Right renal pelvis (tissue), 4 donors: Measurements from ENCODE around the gene UBXN4. TPM values are rescaled to one million over a fixed set of nuclear protein-coding genes. Genes with fewer than 3 reads are reported as not detected.

Source experiments
- polyA plus RNA-seq, 4 donors: library from polyadenylated mRNA; unstranded; fragments of 120-200 nt; gene quantifications; one replicate each; pipeline ENCODE4 v1.2.1, GENCODE V29; 2013; ENCODE audit not compliant: insufficient read length in 4 of 4

The UBXN4 gene
- polyA plus RNA-seq, 4 donors, result 139 to 180 (median 166) TPM

Other genes starting within 250 kb of the UBXN4 start
- 10 to 100 TPM in 1 of 4 donors, 1 to 10 TPM in 3; 8.3 to 10.1 (median 9.1) TPM for gene ZRANB3, start 210.6 kb upstream of the UBXN4 start, polyA plus RNA-seq
- gene R3HDM1, start 210.4 kb upstream of the UBXN4 start, polyA plus RNA-seq, result 10 to 100 TPM; 30.5 to 43.7 (median 35.6) TPM
- gene LCT, start 95.3 kb downstream of the UBXN4 start, polyA plus RNA-seq, result under 1 TPM in 1 of 4 donors, not detected in 3; 0.03 TPM
- gene MCM6, start 134.6 kb downstream of the UBXN4 start, polyA plus RNA-seq, result 10 to 100 TPM; 58.1 to 69.4 (median 64.1) TPM
- 100 to 1,000 TPM; 117 to 140 (median 137) TPM for gene DARS1, start 243.8 kb downstream of the UBXN4 start, polyA plus RNA-seq